OCI-LY7 (cell line): ENCODE measurements around the gene BSND. TPM values are rescaled to one million over a fixed set of nuclear protein-coding genes. Genes with fewer than 3 reads are reported as not detected.

Source experiments
- BruUV-seq: library from RNA; stranded (reverse); fragments of 400-500 nt; replicated peaks from 2 replicates; lab custom pipeline; 2021; lab: Mats Ljungman, UMichigan
- CTCF ChIA-PET: fragments of 300-600 bp; sonication (Branson Sonifier 250); formaldehyde crosslinking; loops from one replicate; lab custom pipeline; 2022; ENCODE audit warnings: antibody characterized with exemption; ENCODE audit not compliant: unreplicated experiment; lab: Charles Lee
- POLR2A ChIA-PET: fragments of 300-600 bp; sonication (Branson Sonifier 250); formaldehyde crosslinking; loops from one replicate; lab custom pipeline; 2022; ENCODE audit warnings: antibody characterized with exemption; lab: Charles Lee
- DNase-seq: peaks from one replicate; pipeline ENCODE4 v3.0.0-alpha.2; 2015; ENCODE audit warnings: low spot score
- H2AFZ ChIP-seq: fragments of 200-600 bp; sonication (generic), shearing (Covaris generic); 2 replicates; pipeline ENCODE4 v1.6.1; 2014; ENCODE audit warnings: mild to moderate bottlenecking, antibody characterized with exemption, low read length, moderate library complexity
- H3K27ac ChIP-seq: fragments of 200-600 bp; sonication (generic); 2 replicates; pipeline ENCODE4 v1.5.1; 2014; ENCODE audit warnings: mixed run types, low read depth, mild to moderate bottlenecking, moderate library complexity, low read length, inconsistent platforms; ENCODE audit not compliant: poor library complexity, severe bottlenecking
- H3K36me3 ChIP-seq: fragments of 200-600 bp; sonication (generic); 2 replicates; pipeline ENCODE4 v1.6.1; 2014; ENCODE audit warnings: mild to moderate bottlenecking, antibody characterized with exemption, low read length, moderate library complexity, mixed read lengths; ENCODE audit not compliant: insufficient read depth
- H3K4me1 ChIP-seq: fragments of 200-600 bp; sonication (generic); 2 replicates; pipeline ENCODE4 v1.5.1; 2014; ENCODE audit warnings: mild to moderate bottlenecking, low read length; ENCODE audit not compliant: insufficient read depth, poor library complexity, severe bottlenecking
- H3K4me2 ChIP-seq: fragments of 200-600 bp; sonication (generic); 2 replicates; pipeline ENCODE4 v1.6.1; 2014; ENCODE audit warnings: mild to moderate bottlenecking, low read length
- H3K4me3 ChIP-seq: fragments of 200-600 bp; sonication (generic); 2 replicates; pipeline ENCODE4 v1.5.1; 2014; ENCODE audit warnings: mild to moderate bottlenecking, low read depth, low read length; ENCODE audit not compliant: poor library complexity, severe bottlenecking
- H3K79me2 ChIP-seq: fragments of 200-600 bp; sonication (generic); 2 replicates; pipeline ENCODE4 v1.6.1; 2016; ENCODE audit warnings: low read depth, mild to moderate bottlenecking, low read length, moderate library complexity, mixed read lengths; ENCODE audit not compliant: insufficient read depth
- H3K9me2 ChIP-seq: fragments of 200-600 bp; sonication (generic); 2 replicates; pipeline ENCODE4 v1.6.1; 2016; ENCODE audit warnings: mild to moderate bottlenecking, low read length, mixed read lengths; ENCODE audit not compliant: insufficient read depth
- H3K9me3 ChIP-seq: fragments of 200-600 bp; sonication (generic); 2 replicates; pipeline ENCODE4 v1.6.1; 2014; ENCODE audit warnings: mild to moderate bottlenecking, mixed run types, low read length, mixed read lengths
- H4K20me1 ChIP-seq: fragments of 200-600 bp; sonication (generic); 2 replicates; pipeline ENCODE4 v1.6.1; 2014; ENCODE audit warnings: mild to moderate bottlenecking, antibody characterized with exemption, low read length, moderate library complexity, mixed read lengths; ENCODE audit not compliant: insufficient read depth
- CTCF ChIP-seq: fragments of 200-600 bp; sonication (generic); conservative IDR thresholded peaks from 2 replicates; pipeline ENCODE4 v1.5.1; 2014; ENCODE audit warnings: mild to moderate bottlenecking, antibody characterized with exemption, low read length, moderate library complexity, mixed read lengths
- EZH2phosphoT487 ChIP-seq: fragments of 200-600 bp; sonication (generic); IDR thresholded peaks from 2 replicates; pipeline ENCODE4 v1.6.1; 2018; ENCODE audit warnings: low read depth, borderline replicate concordance, mild to moderate bottlenecking, mixed run types, antibody characterized with exemption, low read length, moderate library complexity, mixed read lengths
- intact Hi-C: fragments of 100-400 bp; cut with micrococcal nuclease; formaldehyde crosslinking; loops from one replicate; pipeline ENCODE4 v1.10.0; 2022; ENCODE audit not compliant: unreplicated experiment
- total RNA-seq, 2 experiments: library from RNA; depleted of rRNA in 1 of 2; stranded (reverse); fragments of >200 nt in 1 of 2; shearing (Covaris generic) in 1 of 2; gene quantifications; 2 replicates each; pipeline ENCODE4 v1.2.3, GENCODE V29; 2014 to 2022

BSND gene
- total RNA-seq, 2 experiments from 2014 or later: not detected

- ChIA-PET CTCF (no interaction called here), POLR2A (no interaction called here)
- H2AFZ ChIP-seq: no peak overlapping the region
- H3K4me3 ChIP-seq: no peak overlapping the region
- intact Hi-C loops: no loop called here
- H4K20me1 ChIP-seq: no peaks in the 10 kb centered on the region
- DNase-seq: no peak
- no peaks in the 10 kb centered on the region for H3K4me1 ChIP-seq
- no peaks in the 10 kb centered on the region for H3K9me2 ChIP-seq
- H3K79me2 ChIP-seq: no peaks in the 10 kb centered on the region
- BruUV-seq: no TSS peak
- H3K27ac ChIP-seq: no peak overlapping the region
- no peaks in the 10 kb centered on the region for H3K36me3 ChIP-seq
- H3K9me3 ChIP-seq: no peaks in the 10 kb centered on the region
- H3K4me2 ChIP-seq: no peak overlapping the region
- TF ChIP-seq EZH2phosphoT487: no peak
- TF ChIP-seq CTCF: no peak
Measured at GRCh38 chr1:54976747-54977146, 22.0 kb upstream of the BSND start.

- no peak for DNase-seq
- Histone ChIP-seq H3K4me2 (no peak overlapping the region), H3K36me3 (no peaks in the 10 kb centered on the region), H4K20me1 (no peaks in the 10 kb centered on the region), H2AFZ (no peak overlapping the region), H3K9me3 (no peaks in the 10 kb centered on the region), H3K4me3 (no peak overlapping the region), H3K4me1 (no peaks in the 10 kb centered on the region), H3K27ac (no peak overlapping the region), H3K9me2 (no peaks in the 10 kb centered on the region), H3K79me2 (no peaks in the 10 kb centered on the region)
- no TSS peak for BruUV-seq
- no peak for TF ChIP-seq EZH2phosphoT487
- no peak for TF ChIP-seq CTCF
- ChIA-PET CTCF (interaction anchor here (1.0 kb wide), 1 partner anchor 13 kb away, joined by 4 read pairs; no protein-coding TSS in a partner anchor), POLR2A (interaction anchor here (1.0 kb wide), 1 partner anchor 15 kb away, joined by 3 read pairs; no protein-coding TSS in a partner anchor)
- intact Hi-C loops: no loop called here
Measured at GRCh38 chr1:54977533-54978297, 21.0 kb upstream of the BSND start.
